HG02981 (cell line): Measurements from ENCODE around the gene TOMM6.
"Not testable (repeated sequence)": the region's sequence is repeated elsewhere in the genome, so short reads cannot be mapped to it uniquely, and the experiment has no call there.

Experiments used
- ATAC-seq: cut with Tn5 transposase; IDR thresholded peaks from one replicate; pipeline ENCODE4 v1.9.1; 2021; ENCODE audit warnings: mild to moderate bottlenecking, moderate library complexity; ENCODE audit not compliant: unreplicated experiment

Gene TOMM6

GRCh38 chr6:41783106-41783780 is 4.3 kb upstream of the TOMM6 start:
- ATAC-seq, result no peak

- ATAC-seq, result no peak
Measured at GRCh38 chr6:41784581-41785171, 2.8 kb upstream of the TOMM6 start.

- ATAC-seq, result no peak
Measured at GRCh38 chr6:41785254-41785653, 2.2 kb upstream of the TOMM6 start.

GRCh38 chr6:41785689-41786450 is 1.6 kb upstream of the TOMM6 start:
- no peak for ATAC-seq

- ATAC-seq, result peak; percentile 55
Measured at GRCh38 chr6:41786451-41787218, 859 bp upstream of the TOMM6 start.

- no peak for ATAC-seq
Measured at GRCh38 chr6:41789390-41789724, 1.9 kb downstream of the TOMM6 start.

GRCh38 chr6:41790045-41790444 is 2.6 kb downstream of the TOMM6 start:
- ATAC-seq, result no peak

- no peak for ATAC-seq
Measured at GRCh38 chr6:41791305-41791704, 3.8 kb downstream of the TOMM6 start.

- ATAC-seq, result no peak
Measured at GRCh38 chr6:41791984-41792383, 4.5 kb downstream of the TOMM6 start.

- no peak for ATAC-seq
Measured at GRCh38 chr6:41796474-41796873, 9.0 kb downstream of the TOMM6 start.

- no peak for ATAC-seq
Measured at GRCh38 chr6:41798901-41799558, 11.5 kb downstream of the TOMM6 start.

- no peak for ATAC-seq
Measured at GRCh38 chr6:41799559-41799911, 12.0 kb downstream of the TOMM6 start.

- ATAC-seq, result no peak
Measured at GRCh38 chr6:41801380-41801779, 13.9 kb downstream of the TOMM6 start.

GRCh38 chr6:41805830-41806774 is 18.6 kb downstream of the TOMM6 start:
- no peak for ATAC-seq

GRCh38 chr6:41811095-41811494 is 23.6 kb downstream of the TOMM6 start:
- no peak for ATAC-seq

GRCh38 chr6:41811946-41812345 is 24.5 kb downstream of the TOMM6 start:
- ATAC-seq, result not testable (repeated sequence)

- no peak for ATAC-seq
Measured at GRCh38 chr6:41813469-41813868, 26.0 kb downstream of the TOMM6 start.

GRCh38 chr6:41813956-41814355 is 26.5 kb downstream of the TOMM6 start:
- no peak for ATAC-seq

GRCh38 chr6:41814629-41815028 is 27.1 kb downstream of the TOMM6 start:
- no peak for ATAC-seq

GRCh38 chr6:41815587-41815986 is 28.1 kb downstream of the TOMM6 start:
- no peak for ATAC-seq
